OCI-LY3 (cell line): ENCODE data around the gene RELL1.

Source experiments
- H2AFZ ChIP-seq: fragments of 200-600, 300-600 bp; shearing (Covaris generic); 2 replicates; pipeline ENCODE4 v1.6.0; 2014; ENCODE audit warnings: antibody characterized with exemption, low read depth, low read length
- H3K27ac ChIP-seq: fragments of 200-600, 300-600 bp; sonication (generic); 2 replicates; pipeline ENCODE4 v1.5.1; 2014; ENCODE audit warnings: mild to moderate bottlenecking, low read length, moderate library complexity, mixed read lengths
- H3K27me3 ChIP-seq: fragments of 200-600, 300-600 bp; sonication (generic); 2 replicates; pipeline ENCODE4 v1.6.1; 2014; ENCODE audit warnings: low read depth, low read length, mixed read lengths
- H3K36me3 ChIP-seq: fragments of 200-600, 300-600 bp; sonication (generic); replicated peaks from 2 replicates; pipeline ENCODE3; 2014; ENCODE audit warnings: low read depth, low read length, mixed read lengths
- H3K4me1 ChIP-seq: fragments of 300-600, 200-600 bp; sonication (generic); 2 replicates; pipeline ENCODE4 v1.6.1; 2014; ENCODE audit warnings: low read length, mixed read lengths
- H3K4me2 ChIP-seq: fragments of 200-600, 300-600 bp; sonication (generic); 2 replicates; pipeline ENCODE4 v1.6.1; 2014; ENCODE audit warnings: low read length, mixed read lengths
- H3K4me3 ChIP-seq: fragments of 300-600, 200-600 bp; sonication (generic); 2 replicates; pipeline ENCODE4 v1.5.1; 2014; ENCODE audit warnings: antibody characterized with exemption, mild to moderate bottlenecking, low read length, moderate library complexity
- H3K79me2 ChIP-seq: fragments of 300-600, 200-600 bp; shearing (Covaris generic); 2 replicates; pipeline ENCODE4 v1.6.1; 2014; ENCODE audit warnings: mild to moderate bottlenecking, low read length, mixed read lengths
- H3K9ac ChIP-seq: fragments of 300-600, 200-600 bp; shearing (Covaris generic); 2 replicates; pipeline ENCODE4 v1.6.0; 2014; ENCODE audit warnings: mild to moderate bottlenecking, low read length, moderate library complexity
- H3K9me3 ChIP-seq: fragments of 200-600, 300-600 bp; shearing (Covaris generic); 2 replicates; pipeline ENCODE4 v1.6.1; 2014; ENCODE audit warnings: low read length, mixed read lengths; ENCODE audit not compliant: insufficient read depth
- H4K20me1 ChIP-seq: fragments of 200-600, 300-600 bp; sonication (generic); 2 replicates; pipeline ENCODE4 v1.6.1; 2016; ENCODE audit warnings: low read length, mixed read lengths; ENCODE audit not compliant: insufficient read depth
- CTCF ChIP-seq: fragments of 200-600, 300-600 bp; sonication (generic); IDR thresholded peaks from 2 replicates; pipeline ENCODE4 v1.5.1; 2014; ENCODE audit warnings: antibody characterized with exemption, low read length, low read depth
- EZH2phosphoT487 ChIP-seq: fragments of 200-600 bp; shearing (Covaris generic); IDR thresholded peaks from 2 replicates; pipeline ENCODE4 v1.6.1; 2018; ENCODE audit warnings: antibody characterized with exemption, mixed run types, low read depth

RELL1 gene

GRCh38 chr4:37562592-37562991 is 123.6 kb downstream of the RELL1 start:
- Histone ChIP-seq H3K4me1 (no peaks in the 10 kb centered on the region), H3K27me3 (no peaks in the 10 kb centered on the region), H2AFZ (no peak overlapping the region), H3K79me2 (no peaks in the 10 kb centered on the region), H3K9me3 (no peaks in the 10 kb centered on the region), H3K36me3 (no peaks in the 10 kb centered on the region), H3K4me2 (no peak overlapping the region), H3K4me3 (no peak overlapping the region), H3K27ac (no peak overlapping the region), H4K20me1 (no peaks in the 10 kb centered on the region), H3K9ac (no peak overlapping the region)
- TF ChIP-seq EZH2phosphoT487 (no peak), CTCF (no peak)

- H4K20me1 ChIP-seq, result no peaks in the 10 kb centered on the region
- no peak overlapping the region for H3K27ac ChIP-seq
- H3K79me2 ChIP-seq, result no peaks in the 10 kb centered on the region
- H3K9me3 ChIP-seq, result no peaks in the 10 kb centered on the region
- H3K4me1 ChIP-seq, result no peaks in the 10 kb centered on the region
- H2AFZ ChIP-seq, result no peak overlapping the region
- no peaks in the 10 kb centered on the region for H3K27me3 ChIP-seq
- no peaks in the 10 kb centered on the region for H3K36me3 ChIP-seq
- H3K4me2 ChIP-seq, result no peak overlapping the region
- no peak for TF ChIP-seq EZH2phosphoT487
- no peak overlapping the region for H3K9ac ChIP-seq
- no peak overlapping the region for H3K4me3 ChIP-seq
Observed at GRCh38 chr4:37561803-37562207, 124.4 kb downstream of the RELL1 start.

- Histone ChIP-seq H3K4me3 (no peak overlapping the region), H2AFZ (no peak overlapping the region), H3K27me3 (no peaks in the 10 kb centered on the region), H3K27ac (no peak overlapping the region), H3K4me2 (no peak overlapping the region), H3K9me3 (no peaks in the 10 kb centered on the region), H3K9ac (no peak overlapping the region), H3K79me2 (no peaks in the 10 kb centered on the region), H3K36me3 (no peaks in the 10 kb centered on the region), H3K4me1 (no peaks in the 10 kb centered on the region), H4K20me1 (no peaks in the 10 kb centered on the region)
- no peak for TF ChIP-seq CTCF
- TF ChIP-seq EZH2phosphoT487, result no peak
Observed at GRCh38 chr4:37561196-37561802, 124.9 kb downstream of the RELL1 start.
